Stimulated activated CD8-positive, alpha-beta memory T cell treated with anti-CD3 and anti-CD28 coated beads, Interleukin-4, amount 100 ng/mL, for 48 hours (primary cell): ENCODE measurements around the gene JAM3.
"Not testable (repeated sequence)": the region's sequence is repeated elsewhere in the genome, so short reads cannot be mapped to it uniquely, and the experiment has no call there.

Experiments
- DNase-seq: peaks from one replicate; pipeline ENCODE4 v3.0.0-alpha.2; 2020

Gene JAM3

GRCh38 chr11:134062265-134063123 is 6.4 kb upstream of the JAM3 start:
- DNase-seq = no peak

GRCh38 chr11:134063124-134063495 is 5.8 kb upstream of the JAM3 start:
- DNase-seq = no peak

- DNase-seq = no peak
These were observed 4.7 kb upstream of the JAM3 start for GRCh38 chr11:134063991-134064747.

GRCh38 chr11:134065381-134065780 is 3.5 kb upstream of the JAM3 start:
- DNase-seq = no peak

DNA sequence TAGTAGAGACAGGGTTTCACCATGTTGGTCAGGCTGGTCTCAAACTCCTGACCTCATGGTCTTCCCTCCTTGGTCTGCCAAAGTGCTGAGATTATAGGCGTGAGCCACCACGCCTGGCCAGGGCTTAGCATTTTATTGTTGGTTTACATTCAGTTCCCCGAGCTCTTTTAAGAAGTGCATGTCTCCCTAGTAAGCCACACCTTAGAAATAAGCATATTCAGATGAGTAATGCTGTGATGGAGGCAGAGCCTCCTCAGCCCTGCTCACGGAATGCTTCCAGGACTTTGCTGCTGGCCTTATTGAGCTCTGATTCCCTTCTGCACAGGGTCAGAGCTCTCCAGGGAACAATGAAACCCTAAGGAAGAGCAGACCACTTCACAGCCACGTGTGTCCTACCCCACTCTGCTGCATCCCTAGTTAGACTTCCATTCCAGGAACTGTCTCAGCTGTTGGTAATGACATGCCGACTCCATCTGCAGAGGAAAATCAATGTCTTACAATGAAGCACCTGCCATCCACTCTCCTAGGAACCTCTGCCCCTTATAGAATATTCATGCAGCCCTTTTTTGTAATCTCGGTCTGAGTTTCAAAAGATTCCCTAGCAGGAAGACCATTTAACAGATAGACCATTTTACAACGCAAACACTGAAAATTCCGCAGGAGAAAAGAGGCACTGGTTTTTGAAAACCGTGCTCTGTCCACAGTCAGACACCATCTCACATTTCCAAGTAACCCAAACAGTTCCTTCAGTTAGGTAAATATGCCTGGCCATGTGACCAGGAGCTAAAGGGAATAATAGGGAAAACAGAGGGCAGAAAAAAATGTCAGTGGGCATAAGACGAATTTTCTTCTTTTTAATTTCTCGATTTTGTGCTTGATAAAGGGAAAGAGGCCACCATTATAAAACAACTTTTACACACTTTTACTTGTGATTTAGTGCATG is 1.7 kb upstream of the JAM3 start:
- DNase-seq = no peak

DNA sequence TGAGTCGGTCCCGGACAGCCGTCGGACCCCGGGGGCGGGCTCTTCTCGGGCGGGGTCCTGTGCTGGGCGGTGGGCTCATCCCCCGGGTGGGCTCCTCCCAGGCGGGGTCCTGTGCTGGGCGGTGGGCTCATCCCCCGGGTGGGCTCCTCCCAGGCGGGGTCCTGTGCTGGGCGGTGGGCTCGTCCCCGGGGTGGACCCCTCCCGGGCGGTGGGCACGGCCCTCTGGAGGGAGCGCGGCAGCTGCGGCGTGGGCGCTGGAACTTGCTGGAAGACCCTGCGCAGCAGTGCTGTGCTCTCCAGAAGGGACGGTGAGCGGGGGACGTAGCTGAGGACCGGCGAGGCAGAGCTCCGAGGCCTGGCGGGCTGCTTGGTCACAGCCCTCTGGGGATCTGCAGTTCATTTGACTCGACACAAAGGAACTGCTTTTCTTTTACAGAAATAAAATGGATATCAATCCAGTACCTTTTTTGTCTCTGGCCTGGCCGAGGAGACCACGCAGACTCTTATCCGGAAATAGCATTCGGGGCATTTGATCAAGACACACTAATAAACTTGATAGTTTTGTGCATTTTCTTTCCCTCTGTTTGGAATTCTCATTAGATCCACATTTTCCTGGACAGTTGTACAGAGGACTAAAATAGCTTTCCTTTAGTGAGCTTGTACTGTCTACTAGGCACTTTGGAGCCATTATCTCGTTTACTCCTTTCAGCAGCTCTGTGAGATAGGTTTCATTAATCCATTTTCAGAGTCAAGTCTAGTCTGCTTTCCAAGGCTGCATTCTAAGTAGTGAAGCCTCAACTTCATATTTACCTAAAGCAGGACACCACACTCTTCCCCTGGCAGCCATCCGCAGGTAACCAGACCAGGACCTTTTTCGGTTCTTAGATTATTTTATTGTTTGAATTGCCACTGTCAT is 812 bp downstream of the JAM3 start:
- DNase-seq = no peak

GRCh38 chr11:134070342-134070845 is 1.5 kb downstream of the JAM3 start:
- DNase-seq = no peak

GRCh38 chr11:134071306-134071705 is 2.4 kb downstream of the JAM3 start:
- DNase-seq = no peak

GRCh38 chr11:134071766-134072402 is 3.0 kb downstream of the JAM3 start:
- DNase-seq = no peak

DNA sequence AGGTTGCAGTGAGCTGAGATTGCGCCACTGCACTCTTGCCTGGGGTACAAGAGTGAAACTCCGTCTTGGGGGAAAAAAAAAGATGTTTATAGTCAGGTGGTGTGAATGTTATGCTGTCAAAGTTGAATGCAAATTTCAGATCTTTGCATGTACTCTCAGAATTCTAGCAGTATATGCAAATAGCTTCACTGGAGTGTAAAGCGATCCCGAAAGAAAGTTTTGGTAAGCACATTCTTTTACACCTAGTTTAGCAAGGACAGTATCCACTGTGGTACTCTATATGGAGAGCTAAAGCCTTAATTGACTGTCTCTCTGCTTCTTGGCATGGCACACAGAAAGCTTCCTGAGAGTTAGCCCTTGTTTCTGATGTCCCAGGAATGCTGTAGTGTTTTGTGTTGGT is 4.0 kb downstream of the JAM3 start:
- DNase-seq = no peak

GRCh38 chr11:134074346-134074745 is 5.5 kb downstream of the JAM3 start:
- DNase-seq = no peak

DNA sequence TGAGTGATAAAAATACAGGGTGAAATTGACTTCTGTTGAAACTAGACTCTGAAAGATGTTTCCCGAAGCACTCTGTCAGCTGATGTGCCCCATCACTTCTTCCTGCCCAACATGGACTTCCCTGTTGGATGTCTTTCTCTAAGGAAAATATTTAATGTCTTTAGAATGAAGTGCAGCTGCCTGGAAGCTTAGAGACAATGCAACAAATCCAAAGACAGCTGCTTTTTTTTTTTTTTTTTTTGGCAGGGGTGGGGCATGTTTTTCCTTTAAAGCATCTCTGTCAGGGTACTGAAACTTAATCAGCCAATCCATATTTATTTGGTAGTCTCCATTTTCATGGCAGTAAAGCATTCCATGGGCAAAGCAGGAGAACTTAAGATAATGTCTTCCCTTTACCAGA is 5.9 kb downstream of the JAM3 start:
- no peak for DNase-seq

DNA sequence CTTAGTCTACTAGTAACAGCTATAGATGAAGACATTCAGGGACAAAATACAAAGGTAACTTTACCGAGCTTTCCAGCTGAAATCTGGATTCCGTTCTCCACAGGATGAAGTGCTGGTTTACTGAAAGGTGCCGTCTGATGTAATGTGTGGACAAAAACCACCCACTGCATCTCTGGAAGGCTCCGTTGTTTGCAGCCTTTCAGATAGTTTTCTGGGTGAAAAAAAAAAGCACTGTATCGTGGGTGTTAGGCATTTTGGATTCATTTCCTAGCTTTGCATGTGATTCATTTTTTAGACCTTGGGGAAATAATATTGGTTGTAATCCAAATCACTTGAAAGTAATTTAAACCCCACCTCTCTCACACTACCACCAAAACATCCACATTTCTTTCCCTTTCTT is 10.4 kb downstream of the JAM3 start:
- no peak for DNase-seq

DNA sequence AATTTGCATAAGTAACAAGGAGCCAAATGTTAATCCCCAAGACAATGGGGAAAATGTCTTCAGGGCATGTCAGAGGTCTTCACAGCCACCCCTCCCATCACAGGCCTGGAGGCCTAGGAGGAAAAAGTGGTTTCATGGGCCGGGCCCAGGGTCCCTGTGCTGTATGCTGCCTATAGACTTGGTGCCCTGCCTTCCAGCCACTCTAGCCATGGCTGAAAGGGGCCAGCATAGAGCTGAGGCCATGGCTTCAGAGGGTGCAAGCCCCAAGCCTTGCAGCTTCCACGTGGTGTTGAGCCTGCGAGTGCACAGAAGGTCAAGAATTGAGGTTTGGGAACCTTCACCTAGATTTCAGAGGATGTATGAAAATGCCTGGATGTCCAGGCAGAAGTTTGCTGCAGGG is 12.4 kb downstream of the JAM3 start:
- not testable (repeated sequence) for DNase-seq

DNA sequence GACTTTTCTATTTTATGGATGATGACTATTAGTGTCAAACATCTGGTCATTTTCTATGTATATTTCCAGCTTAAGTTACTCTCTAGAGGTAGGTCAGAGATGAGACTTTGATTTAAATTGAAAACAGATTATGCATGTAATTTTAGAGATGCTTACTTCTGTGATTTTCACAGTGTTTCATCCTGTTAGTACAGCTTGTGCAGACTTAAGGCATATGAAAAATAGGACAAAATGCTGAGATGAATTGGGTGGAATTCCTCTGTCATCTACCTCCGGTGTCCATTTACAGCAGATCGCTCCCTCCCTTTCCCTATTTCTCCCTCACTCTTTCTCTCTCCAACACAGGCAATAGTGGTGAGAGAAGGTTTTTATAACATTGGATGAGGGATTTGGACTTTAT is 14.1 kb downstream of the JAM3 start:
- no peak for DNase-seq

DNA sequence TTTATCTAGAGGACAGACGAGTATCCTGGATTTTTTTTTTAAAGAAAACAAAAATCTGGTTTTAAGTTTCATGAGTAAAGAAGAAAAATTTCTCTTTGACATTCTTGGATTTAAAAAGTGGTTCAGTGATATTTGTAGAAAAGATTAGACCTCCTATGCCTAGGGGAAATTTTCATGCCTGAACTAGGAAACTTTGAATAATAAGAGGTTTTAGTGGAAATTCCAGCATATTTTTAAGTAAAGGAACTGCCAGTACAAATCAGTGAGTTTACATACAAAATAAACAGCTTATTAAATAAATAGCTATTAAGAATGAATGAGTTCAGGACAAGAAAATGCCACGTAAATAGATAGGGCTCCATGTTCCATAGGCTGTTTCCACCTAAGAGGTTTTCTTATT is 17.5 kb downstream of the JAM3 start:
- no peak for DNase-seq

DNA sequence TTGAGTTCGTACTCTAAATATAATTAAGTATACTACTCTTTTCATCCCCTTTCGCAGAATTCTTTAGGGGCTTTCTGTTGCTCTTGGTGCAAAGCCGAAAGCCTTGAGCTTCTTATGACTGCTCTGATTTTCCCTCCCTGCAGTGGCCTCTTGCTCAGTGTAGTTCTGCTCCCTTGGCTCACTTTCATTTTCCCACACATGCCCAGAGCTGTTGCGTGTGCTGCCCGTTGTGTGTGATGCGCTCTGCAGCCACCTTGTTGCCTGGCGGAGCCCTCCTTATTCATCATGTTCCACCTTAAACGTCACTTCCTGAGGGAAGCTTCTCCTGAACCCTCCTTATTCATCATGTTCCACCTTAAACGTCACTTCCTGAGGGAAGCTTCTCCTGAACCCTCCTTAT is 23.1 kb downstream of the JAM3 start:
- DNase-seq = not testable (repeated sequence)

- DNase-seq = no peak
These were observed 28.3 kb downstream of the JAM3 start for GRCh38 chr11:134097166-134097565.

DNA sequence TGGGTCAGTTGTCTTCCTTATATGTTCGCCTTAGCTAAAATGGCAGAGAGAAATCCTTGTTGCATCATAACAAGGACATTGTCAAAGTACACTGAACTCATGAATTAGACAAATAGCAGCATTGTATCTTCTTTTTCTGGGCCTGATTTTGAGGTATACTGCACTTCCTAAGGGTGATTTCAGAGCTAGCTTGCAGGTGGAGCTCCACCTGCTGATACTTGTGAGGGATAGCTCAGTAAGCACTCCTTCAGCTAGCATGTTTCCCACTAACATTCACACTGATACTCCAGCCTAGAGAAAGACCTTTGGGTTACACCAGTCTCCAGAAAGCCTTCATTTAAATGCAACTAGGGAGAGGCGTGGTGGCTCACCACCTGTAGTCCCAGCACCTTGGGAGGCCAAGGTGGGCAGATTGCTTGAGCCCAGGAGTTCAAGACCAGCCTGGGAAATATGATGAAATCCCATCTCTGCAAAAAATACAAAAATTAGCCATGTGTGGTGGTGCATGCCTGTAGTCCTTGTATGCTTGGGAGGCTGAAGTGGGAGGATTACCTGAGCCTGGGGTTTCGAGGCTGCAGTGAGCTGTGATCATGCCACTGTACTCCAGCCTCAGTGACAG is 29.8 kb downstream of the JAM3 start:
- no peak for DNase-seq

- no peak for DNase-seq
These were observed 31.3 kb downstream of the JAM3 start for GRCh38 chr11:134100171-134100570.

GRCh38 chr11:134101282-134101681 is 32.4 kb downstream of the JAM3 start:
- DNase-seq = no peak
